ENCODE results near the gene TRPM5.
A peak's percentile ranks its signal among the peaks of the same experiment; 100 is the strongest.

The TRPM5 gene

DNA sequence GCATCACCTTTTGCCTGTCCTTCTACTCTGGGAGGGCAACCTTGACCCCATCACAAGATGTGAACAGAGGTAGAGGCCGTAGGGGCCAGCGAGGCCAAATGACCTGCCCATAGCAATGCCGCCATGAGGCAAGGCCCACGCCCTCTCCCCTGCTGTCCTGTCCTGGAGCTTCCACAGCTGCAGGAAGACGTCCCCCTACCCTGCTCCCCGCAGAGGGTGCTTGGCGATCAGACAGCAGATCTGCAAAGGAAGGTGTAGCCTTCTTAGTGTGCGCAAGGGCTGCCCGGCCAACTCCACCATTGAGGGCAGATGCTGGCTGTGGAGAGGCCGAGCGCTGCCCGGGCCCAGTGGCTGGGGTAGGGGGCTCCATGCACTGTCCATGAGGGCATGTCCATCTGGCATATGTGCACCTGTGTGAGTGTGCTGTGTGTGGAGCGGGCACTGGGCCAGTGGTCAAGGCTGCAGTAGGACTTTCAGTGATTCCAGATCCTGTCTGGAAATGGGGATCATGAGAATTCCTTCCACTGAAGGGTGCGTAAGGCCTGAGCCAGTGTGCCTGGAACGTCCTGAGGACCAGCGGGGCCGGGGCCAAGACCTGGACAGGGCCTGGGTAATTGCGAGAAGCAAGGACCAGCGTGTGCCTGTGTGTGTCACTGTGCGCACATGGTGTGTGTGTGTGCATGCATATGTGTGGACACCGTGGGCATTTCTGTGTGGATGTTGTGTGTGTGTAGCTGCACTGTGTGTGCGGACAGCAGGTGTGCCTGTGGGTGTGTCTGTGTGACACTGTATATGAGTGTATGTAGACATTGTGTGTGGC lies 11.0 kb downstream of the TRPM5 start:
- H3K9me3 ChIP-seq (ENCODE audit: severe bottlenecking), result no peaks in the 10 kb centered on the region
- no peak overlapping the region for H3K27ac ChIP-seq
- H3K27me3 ChIP-seq (ENCODE audit: insufficient read depth, low read depth, severe bottlenecking), result peaks cover 32% of the 10 kb centered on the region
- no peaks in the 10 kb centered on the region for H3K36me3 ChIP-seq
- TF ChIP-seq, protein P1, sequence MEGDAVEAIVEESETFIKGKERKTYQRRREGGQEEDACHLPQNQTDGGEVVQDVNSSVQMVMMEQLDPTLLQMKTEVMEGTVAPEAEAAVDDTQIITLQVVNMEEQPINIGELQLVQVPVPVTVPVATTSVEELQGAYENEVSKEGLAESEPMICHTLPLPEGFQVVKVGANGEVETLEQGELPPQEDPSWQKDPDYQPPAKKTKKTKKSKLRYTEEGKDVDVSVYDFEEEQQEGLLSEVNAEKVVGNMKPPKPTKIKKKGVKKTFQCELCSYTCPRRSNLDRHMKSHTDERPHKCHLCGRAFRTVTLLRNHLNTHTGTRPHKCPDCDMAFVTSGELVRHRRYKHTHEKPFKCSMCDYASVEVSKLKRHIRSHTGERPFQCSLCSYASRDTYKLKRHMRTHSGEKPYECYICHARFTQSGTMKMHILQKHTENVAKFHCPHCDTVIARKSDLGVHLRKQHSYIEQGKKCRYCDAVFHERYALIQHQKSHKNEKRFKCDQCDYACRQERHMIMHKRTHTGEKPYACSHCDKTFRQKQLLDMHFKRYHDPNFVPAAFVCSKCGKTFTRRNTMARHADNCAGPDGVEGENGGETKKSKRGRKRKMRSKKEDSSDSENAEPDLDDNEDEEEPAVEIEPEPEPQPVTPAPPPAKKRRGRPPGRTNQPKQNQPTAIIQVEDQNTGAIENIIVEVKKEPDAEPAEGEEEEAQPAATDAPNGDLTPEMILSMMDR (IDR thresholded peaks at IDR 0.05; ENCODE audit: low read depth, low read length), result no peak
- no peak overlapping the region for H3K4me3 ChIP-seq (ENCODE audit: low read depth, low read length)
- no peak for DNase-seq

DNA sequence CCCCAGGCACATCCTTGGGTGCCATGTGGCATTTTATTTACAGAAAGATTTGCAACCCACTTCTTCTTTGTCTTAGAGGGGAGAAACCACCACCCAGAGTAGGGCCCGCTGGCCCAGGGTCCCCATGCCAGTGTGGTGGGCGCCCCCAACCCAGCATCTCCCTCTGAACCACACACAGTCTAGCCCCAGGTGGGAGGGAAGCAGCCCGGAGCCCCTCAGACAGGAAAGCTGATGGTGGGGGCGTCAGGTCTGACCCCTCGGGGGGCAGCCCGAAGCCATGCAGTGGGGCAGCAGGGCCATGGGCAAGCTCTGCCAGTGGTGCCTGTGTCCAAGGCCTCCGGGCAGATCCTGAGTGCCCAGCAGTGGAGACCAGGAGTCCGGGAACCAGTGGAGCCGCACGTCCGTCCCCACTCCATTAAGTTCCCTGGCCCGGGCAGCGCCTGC lies 11.7 kb downstream of the TRPM5 start:
- TF ChIP-seq, protein P1 (IDR thresholded peaks at IDR 0.05; ENCODE audit: low read depth, low read length), result no peak
- DNase-seq, result no peak
- H3K36me3 ChIP-seq, result no peaks in the 10 kb centered on the region
- no peaks in the 10 kb centered on the region for H3K9me3 ChIP-seq (ENCODE audit: severe bottlenecking)
- H3K4me3 ChIP-seq (ENCODE audit: low read depth, low read length), result no peak overlapping the region
- peaks cover 30% of the 10 kb centered on the region for H3K27me3 ChIP-seq (ENCODE audit: insufficient read depth, low read depth, severe bottlenecking)
- H3K27ac ChIP-seq, result no peak overlapping the region

DNA sequence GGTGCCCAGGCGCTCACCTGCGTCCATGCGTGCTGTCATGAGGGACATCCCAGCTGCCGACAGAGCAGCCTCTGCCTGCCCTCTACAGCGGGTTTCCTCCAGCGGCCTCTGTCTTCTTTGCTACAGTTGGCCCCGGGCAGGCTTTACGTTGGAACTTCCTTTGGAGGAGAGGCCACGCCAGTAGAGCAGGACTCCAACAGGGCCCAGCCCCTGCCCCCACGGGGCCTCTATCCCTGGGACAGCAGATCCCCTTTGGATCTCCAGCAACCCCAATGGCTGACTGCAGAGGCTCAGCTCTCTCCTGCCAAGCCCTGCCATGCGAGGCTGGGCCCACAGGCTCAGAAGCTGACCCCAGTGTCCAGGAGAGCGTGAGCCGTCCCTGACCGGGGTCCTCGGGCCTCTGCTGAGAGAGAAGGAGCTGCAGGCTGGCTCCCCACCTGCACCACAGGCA lies 12.1 kb downstream of the TRPM5 start:
- Histone ChIP-seq H3K36me3 (no peaks in the 10 kb centered on the region), H3K27ac (no peak overlapping the region), H3K27me3 (ENCODE audit: insufficient read depth, low read depth, severe bottlenecking) (peaks cover 30% of the 10 kb centered on the region), H3K9me3 (ENCODE audit: severe bottlenecking) (no peaks in the 10 kb centered on the region), H3K4me3 (ENCODE audit: low read depth, low read length) (no peak overlapping the region)
- TF ChIP-seq, protein P1 (IDR thresholded peaks at IDR 0.05; ENCODE audit: low read depth, low read length), result no peak
- no peak for DNase-seq

DNA sequence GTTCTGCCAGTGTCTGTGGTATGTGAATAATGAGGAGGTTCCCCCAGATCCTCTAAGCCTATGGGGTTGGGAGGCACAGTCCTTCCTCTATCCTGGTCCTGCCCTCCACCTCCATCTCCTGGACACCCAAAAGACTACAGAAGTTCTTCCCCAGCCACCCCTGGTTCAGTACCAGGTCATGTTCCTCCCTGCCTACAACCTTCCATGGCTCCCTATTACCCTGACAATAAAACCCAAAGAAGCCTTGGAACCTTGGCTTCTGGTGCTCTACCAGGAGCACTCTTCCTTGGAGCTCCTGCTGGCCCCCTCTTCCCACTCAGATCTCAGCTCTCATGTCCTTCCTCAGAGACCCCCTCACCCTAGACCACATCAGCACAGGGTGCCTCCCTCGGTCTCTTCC lies 12.9 kb downstream of the TRPM5 start:
- no peak overlapping the region for H3K27ac ChIP-seq
- DNase-seq, result no peak
- no peaks in the 10 kb centered on the region for H3K9me3 ChIP-seq (ENCODE audit: severe bottlenecking)
- TF ChIP-seq, protein P1 (IDR thresholded peaks at IDR 0.05; ENCODE audit: low read depth, low read length), result no peak
- no peak overlapping the region for H3K4me3 ChIP-seq (ENCODE audit: low read depth, low read length)
- H3K36me3 ChIP-seq, result no peaks in the 10 kb centered on the region
- H3K27me3 ChIP-seq (ENCODE audit: insufficient read depth, low read depth, severe bottlenecking), result peaks cover 30% of the 10 kb centered on the region

DNA sequence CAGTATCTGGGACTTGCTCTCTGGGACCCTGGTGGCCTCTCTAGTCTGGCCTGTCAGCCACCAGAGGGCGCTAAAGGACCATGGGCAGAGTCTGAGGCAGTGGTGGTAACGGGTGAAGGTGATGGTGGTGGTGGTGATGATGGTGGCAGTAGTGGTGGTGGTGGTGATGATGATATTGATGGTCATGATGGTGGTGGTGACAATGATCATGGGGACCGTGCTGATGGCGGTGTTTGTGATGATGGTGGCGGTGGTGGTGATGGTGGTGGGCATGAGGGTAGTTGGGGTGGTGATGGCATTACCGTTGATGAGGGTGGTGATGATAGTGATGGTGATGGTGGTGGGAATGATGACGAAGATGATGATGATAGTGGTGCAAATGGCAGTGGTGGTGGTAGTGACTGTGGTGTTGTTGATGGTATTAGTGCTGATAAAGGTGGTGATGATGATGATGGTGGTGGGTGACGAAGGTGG lies 16.0 kb downstream of the TRPM5 start:
- Histone ChIP-seq H3K27ac (no peak overlapping the region), H3K27me3 (ENCODE audit: insufficient read depth, low read depth, severe bottlenecking) (peaks cover 42% of the 10 kb centered on the region), H3K4me3 (ENCODE audit: low read depth, low read length) (no peak overlapping the region), H3K36me3 (no peaks in the 10 kb centered on the region), H3K9me3 (ENCODE audit: severe bottlenecking) (no peaks in the 10 kb centered on the region)
- TF ChIP-seq, protein P1 (IDR thresholded peaks at IDR 0.05; ENCODE audit: low read depth, low read length), result peak; percentile 88
- DNase-seq, result peak; percentile 76
